HEK293 (cell line): ENCODE results near the gene TXNRD3.
A peak's percentile ranks its signal among the peaks of the same experiment; 100 is the strongest.
"Not testable (repeated sequence)": the region's sequence is repeated elsewhere in the genome, so short reads cannot be mapped to it uniquely, and the experiment has no call there.

Source experiments
- CTCF ChIA-PET: fragments of 350-600 bp; formaldehyde crosslinking; extraction: SDS; loops from one replicate; lab custom pipeline; 2021; ENCODE audit warnings: antibody characterized with exemption; lab: Yijun Ruan, JAX
- POLR2A ChIA-PET: fragments of 300-600 bp; formaldehyde crosslinking; extraction: SDS; loops from one replicate; lab custom pipeline; 2020; ENCODE audit warnings: antibody characterized with exemption, inconsistent platforms; lab: Yijun Ruan, JAX
- H3K27ac ChIP-seq: fragments of 200-500 bp; sonication (Bioruptor generic); 2 replicates; pipeline ENCODE4 v1.5.1; 2014; ENCODE audit warnings: low read depth, low read length, control low read depth, inconsistent platforms; ENCODE audit errors: extremely low read depth
- H3K36me3 ChIP-seq, 2 experiments: fragments of 200-500 bp in 1 of 2; sonication (Bioruptor generic) in 1 of 2; 1 replicate in 1 of 2; 2 replicates in 1 of 2; pipeline ENCODE4 v1.5.1; 2014 to 2017; ENCODE audit warnings: inconsistent platforms in 2 of 2, low read length in 2 of 2; ENCODE audit not compliant: control insufficient read depth in 2 of 2, insufficient read depth in 1 of 2
- H3K4me1 ChIP-seq: fragments of 200-500 bp; sonication (Bioruptor generic); 2 replicates; pipeline ENCODE4 v1.5.1; 2014; ENCODE audit warnings: mild to moderate bottlenecking, low read length, inconsistent platforms; ENCODE audit not compliant: control insufficient read depth, insufficient read depth
- H3K4me3 ChIP-seq: 2 replicates; pipeline ENCODE4 v1.5.1; 2011; ENCODE audit warnings: low read depth, mild to moderate bottlenecking, control low read depth, low read length, moderate library complexity
- H3K9me3 ChIP-seq: fragments of 200-500 bp; sonication (Bioruptor generic); 2 replicates; pipeline ENCODE4 v1.5.1; 2014; ENCODE audit warnings: low read depth, low read length, inconsistent platforms; ENCODE audit not compliant: control insufficient read depth, insufficient read depth
- GLI4 ChIP-seq: fragments of 450-650 bp; formaldehyde crosslinking; IDR thresholded peaks from 2 replicates; pipeline ENCODE4 v1.5.1; 2016; ENCODE audit warnings: missing biosample characterization, missing genetic modification characterization
- SETDB1 ChIP-seq: IDR thresholded peaks from one replicate; pipeline ENCODE4 v1.6.1; 2017; ENCODE audit warnings: mild to moderate bottlenecking, low read length, moderate library complexity, mixed read lengths; ENCODE audit not compliant: insufficient read length
- SP3 ChIP-seq: fragments of 450-650 bp; formaldehyde crosslinking; IDR thresholded peaks from 2 replicates; pipeline ENCODE4 v1.5.1; 2016; ENCODE audit warnings: missing biosample characterization, missing genetic modification characterization
- ZFP3 ChIP-seq: fragments of 450-650 bp; formaldehyde crosslinking; IDR thresholded peaks from 2 replicates; pipeline ENCODE4 v1.5.1; 2016; ENCODE audit warnings: low read depth, missing biosample characterization, missing genetic modification characterization
- ZIC2 ChIP-seq: fragments of 450-650 bp; formaldehyde crosslinking; IDR thresholded peaks from 2 replicates; pipeline ENCODE4 v1.5.1; 2016; ENCODE audit warnings: missing biosample characterization, missing genetic modification characterization
- ZNF121 ChIP-seq: fragments of 450-650 bp; formaldehyde crosslinking; IDR thresholded peaks from 2 replicates; pipeline ENCODE4 v1.5.1; 2016; ENCODE audit warnings: missing biosample characterization, missing genetic modification characterization
- ZNF138 ChIP-seq: fragments of 450-650 bp; formaldehyde crosslinking; IDR thresholded peaks from 2 replicates; pipeline ENCODE4 v1.5.1; 2016; ENCODE audit warnings: missing biosample characterization, missing genetic modification characterization, borderline replicate concordance
- ZNF140 ChIP-seq: fragments of 450-650 bp; formaldehyde crosslinking; IDR thresholded peaks from 2 replicates; pipeline ENCODE4 v1.5.1; 2016; ENCODE audit warnings: missing biosample characterization, missing genetic modification characterization
- ZNF184 ChIP-seq: fragments of 450-650 bp; IDR thresholded peaks from 2 replicates; pipeline ENCODE4 v1.5.1; 2018; ENCODE audit warnings: missing biosample characterization, mild to moderate bottlenecking, missing genetic modification characterization
- ZNF19 ChIP-seq: fragments of 450-650 bp; formaldehyde crosslinking; IDR thresholded peaks from 2 replicates; pipeline ENCODE4; 2016; ENCODE audit warnings: missing biosample characterization, missing genetic modification characterization, low read depth
- ZNF558 ChIP-seq: fragments of 450-650 bp; formaldehyde crosslinking; IDR thresholded peaks from 2 replicates; pipeline ENCODE4 v1.5.1; 2016; ENCODE audit warnings: missing biosample characterization, missing genetic modification characterization
- ZNF701 ChIP-seq: fragments of 450-650 bp; formaldehyde crosslinking; IDR thresholded peaks from 2 replicates; pipeline ENCODE4 v1.5.1; 2016; ENCODE audit warnings: missing biosample characterization, missing genetic modification characterization
- ZNF837 ChIP-seq: fragments of 450-650 bp; formaldehyde crosslinking; IDR thresholded peaks from 2 replicates; pipeline ENCODE4 v1.5.1; 2016; ENCODE audit warnings: missing biosample characterization, missing genetic modification characterization
- ZSCAN16 ChIP-seq: fragments of 450-650 bp; formaldehyde crosslinking; IDR thresholded peaks from 2 replicates; pipeline ENCODE4 v1.5.1; 2016; ENCODE audit warnings: missing biosample characterization, missing genetic modification characterization
- TF ChIP-seq, protein P1 (sequence below): fragments of 450-650 bp; formaldehyde crosslinking; IDR thresholded peaks from 2 replicates; pipeline ENCODE4 v1.5.1; 2016; ENCODE audit warnings: missing biosample characterization, missing genetic modification characterization
- TF ChIP-seq, protein P2 (sequence below): fragments of 450-650 bp; formaldehyde crosslinking; IDR thresholded peaks from 2 replicates; pipeline ENCODE4 v1.5.1; 2016; ENCODE audit warnings: missing biosample characterization, missing genetic modification characterization
- TF ChIP-seq, protein P3 (sequence below): fragments of 450-650 bp; formaldehyde crosslinking; IDR thresholded peaks from 2 replicates; pipeline ENCODE4 v1.5.1; 2016; ENCODE audit warnings: missing biosample characterization, missing genetic modification characterization, low read depth
- TF ChIP-seq, protein P4 (sequence below): fragments of 450-650 bp; IDR thresholded peaks from 2 replicates; pipeline ENCODE4 v1.5.1; 2018; ENCODE audit warnings: missing biosample characterization, mild to moderate bottlenecking, missing genetic modification characterization

TXNRD3 gene

DNA sequence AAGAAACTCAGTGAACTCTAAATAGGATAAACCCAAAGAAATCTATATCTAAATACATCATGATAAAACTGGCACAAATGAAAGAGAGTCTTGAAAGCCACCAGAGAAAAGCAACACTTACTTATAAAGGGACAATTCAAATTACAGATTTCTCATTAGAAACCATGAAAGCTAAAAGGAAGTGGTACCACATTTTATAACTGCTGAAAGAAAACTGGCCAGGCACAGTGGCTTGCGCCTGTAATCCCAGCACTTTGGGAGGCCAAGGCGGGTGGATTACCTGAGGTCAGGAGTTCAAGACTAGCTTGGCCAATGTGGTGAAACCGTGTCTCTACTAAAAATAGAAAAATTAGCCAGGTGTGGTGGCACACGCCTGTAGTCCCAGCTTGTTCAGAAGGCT is 59.4 kb downstream of the TXNRD3 start:
- POLR2A ChIA-PET, H3K27ac ChIP-seq, H3K4me1 ChIP-seq, H3K9me3 ChIP-seq, H3K36me3 ChIP-seq, CTCF ChIA-PET, H3K4me3 ChIP-seq: not testable (repeated sequence)
- peak; percentile 25 for TF ChIP-seq SETDB1

DNA sequence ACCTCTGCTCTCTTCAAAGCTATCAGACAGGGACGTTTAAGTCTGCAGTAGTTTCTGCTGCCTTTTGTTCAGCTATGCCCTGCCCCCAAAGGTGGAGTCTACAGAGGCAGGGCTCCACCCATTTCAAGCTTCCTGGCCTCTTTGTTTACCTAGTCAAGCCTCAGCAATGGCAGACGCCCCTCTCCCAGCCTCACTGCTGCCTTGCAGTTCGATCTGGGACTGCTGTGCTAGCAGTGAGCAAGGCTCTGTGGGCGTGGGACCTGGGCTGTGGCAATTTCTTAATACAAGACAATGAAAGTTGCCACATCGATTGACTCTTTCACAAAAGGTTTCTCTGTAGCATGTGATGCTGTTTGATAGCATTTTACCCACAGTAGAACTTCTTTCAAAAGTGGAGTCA is 63.4 kb downstream of the TXNRD3 start:
- H3K36me3 ChIP-seq, H3K9me3 ChIP-seq, H3K4me1 ChIP-seq, POLR2A ChIA-PET, H3K27ac ChIP-seq, H3K4me3 ChIP-seq: not testable (repeated sequence)
- CTCF ChIA-PET: interaction anchor here (0.6 kb wide), 1 partner anchor 284 kb away, joined by 5 read pairs; no protein-coding TSS in a partner anchor

DNA sequence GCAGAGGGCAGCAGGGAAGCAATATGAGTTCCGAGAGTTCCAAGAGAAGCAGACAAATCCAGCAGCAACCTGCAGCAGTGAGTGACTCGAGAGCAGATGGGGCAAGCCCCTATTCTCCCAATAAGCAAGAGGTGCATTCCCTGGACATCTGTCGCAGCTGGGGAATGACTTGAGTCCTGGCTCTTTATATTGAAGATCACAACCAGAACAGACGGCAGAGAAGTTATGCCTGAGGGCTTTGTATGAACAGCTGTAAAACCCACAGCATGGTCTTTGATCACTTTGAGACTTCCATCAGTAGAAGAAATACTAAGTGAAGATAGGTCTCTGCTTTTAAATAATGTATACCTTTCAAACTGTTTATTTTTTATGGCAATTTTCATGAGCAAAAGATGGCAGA is 72.6 kb downstream of the TXNRD3 start:
- ChIA-PET POLR2A (no interaction called here), CTCF (no interaction called here)
- Histone ChIP-seq H3K4me1 (no peaks in the 10 kb centered on the region), H3K36me3 (no peaks in the 10 kb centered on the region), H3K4me3 (no peak overlapping the region), H3K9me3 (no peaks in the 10 kb centered on the region), H3K27ac (no peak overlapping the region)
- TF ChIP-seq ZNF138 (tag by site-specific recombination) (no peak), ZNF184 (tag by site-specific recombination) (no peak), ZNF837 (tag by site-specific recombination) (no peak), ZSCAN16 (no peak)
- TF ChIP-seq, protein P1, sequence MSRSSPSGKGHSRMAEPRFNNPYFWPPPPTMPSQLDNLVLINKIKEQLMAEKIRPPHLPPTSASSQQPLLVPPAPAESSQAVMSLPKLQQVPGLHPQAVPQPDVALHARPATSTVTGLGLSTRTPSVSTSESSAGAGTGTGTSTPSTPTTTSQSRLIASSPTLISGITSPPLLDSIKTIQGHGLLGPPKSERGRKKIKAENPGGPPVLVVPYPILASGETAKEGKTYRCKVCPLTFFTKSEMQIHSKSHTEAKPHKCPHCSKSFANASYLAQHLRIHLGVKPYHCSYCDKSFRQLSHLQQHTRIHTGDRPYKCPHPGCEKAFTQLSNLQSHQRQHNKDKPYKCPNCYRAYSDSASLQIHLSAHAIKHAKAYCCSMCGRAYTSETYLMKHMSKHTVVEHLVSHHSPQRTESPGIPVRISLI: no peak
- TF ChIP-seq, protein P2, sequence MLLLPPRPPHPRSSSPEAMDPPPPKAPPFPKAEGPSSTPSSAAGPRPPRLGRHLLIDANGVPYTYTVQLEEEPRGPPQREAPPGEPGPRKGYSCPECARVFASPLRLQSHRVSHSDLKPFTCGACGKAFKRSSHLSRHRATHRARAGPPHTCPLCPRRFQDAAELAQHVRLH (tag by site-specific recombination): no peak

DNA sequence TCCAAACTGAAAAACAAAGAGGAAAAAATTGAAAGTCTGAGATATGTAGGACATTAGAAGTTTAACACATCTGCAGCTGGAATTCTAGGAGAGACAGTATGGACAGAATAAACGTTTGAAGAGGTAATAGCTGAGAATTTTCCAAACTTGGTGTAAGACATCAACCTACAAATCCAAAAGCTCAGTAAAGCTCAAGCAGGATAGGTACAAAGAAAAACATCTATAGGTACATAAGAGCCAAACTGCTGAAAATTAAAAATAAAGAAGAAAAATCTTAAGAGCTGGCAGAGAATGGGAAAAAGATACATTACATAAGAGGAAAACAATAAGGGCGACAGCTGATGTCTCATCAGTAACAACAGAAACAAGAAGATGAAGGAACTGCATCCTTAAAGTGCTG is 73.4 kb downstream of the TXNRD3 start:
- TF ChIP-seq GLI4 (tag by site-specific recombination): no peak
- no peak for TF ChIP-seq ZFP3 (tag by site-specific recombination)
- TF ChIP-seq ZNF558 (tag by site-specific recombination): peak; percentile 95
- H3K27ac ChIP-seq: no peak overlapping the region
- ChIA-PET POLR2A (no interaction called here), CTCF (interaction anchor here (0.6 kb wide), 1 partner anchor 336 kb away, joined by 3 read pairs; no protein-coding TSS in a partner anchor)
- H3K4me1 ChIP-seq: no peaks in the 10 kb centered on the region
- no peaks in the 10 kb centered on the region for H3K9me3 ChIP-seq
- no peak overlapping the region for H3K4me3 ChIP-seq
- no peaks in the 10 kb centered on the region for H3K36me3 ChIP-seq

DNA sequence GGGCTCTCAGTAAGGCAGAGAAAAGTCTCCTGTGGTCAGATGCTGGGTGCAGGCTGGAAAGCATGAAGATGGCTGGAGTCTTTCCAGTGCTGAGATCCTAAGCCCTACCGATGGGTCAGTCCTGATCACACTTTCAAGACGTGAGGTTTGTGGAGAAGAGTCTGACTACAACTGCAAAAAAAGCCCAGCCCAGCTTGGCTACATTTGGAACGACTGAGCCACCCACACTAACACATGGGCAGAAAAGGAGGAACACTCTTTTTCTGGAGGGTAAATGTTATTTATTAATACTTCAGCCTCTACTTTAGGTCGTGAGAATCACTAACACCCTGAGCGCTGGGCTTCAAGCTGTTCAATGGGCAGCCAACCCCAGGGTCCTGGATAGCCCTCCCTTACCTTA is 74.2 kb downstream of the TXNRD3 start:
- CTCF ChIA-PET: no interaction called here
- no peaks in the 10 kb centered on the region for H3K4me1 ChIP-seq
- H3K36me3 ChIP-seq: no peaks in the 10 kb centered on the region
- no peak overlapping the region for H3K4me3 ChIP-seq
- POLR2A ChIA-PET: no interaction called here
- no peak overlapping the region for H3K27ac ChIP-seq
- no peaks in the 10 kb centered on the region for H3K9me3 ChIP-seq
- TF ChIP-seq ZNF121 (tag by site-specific recombination): no peak
- no peak for TF ChIP-seq ZIC2 (tag by site-specific recombination)
- no peak for TF ChIP-seq ZNF701
- no peak for TF ChIP-seq ZNF184 (tag by site-specific recombination)
- no peak for TF ChIP-seq ZNF19 (tag by site-specific recombination)
- no peak for TF ChIP-seq SETDB1
- TF ChIP-seq, protein P3, sequence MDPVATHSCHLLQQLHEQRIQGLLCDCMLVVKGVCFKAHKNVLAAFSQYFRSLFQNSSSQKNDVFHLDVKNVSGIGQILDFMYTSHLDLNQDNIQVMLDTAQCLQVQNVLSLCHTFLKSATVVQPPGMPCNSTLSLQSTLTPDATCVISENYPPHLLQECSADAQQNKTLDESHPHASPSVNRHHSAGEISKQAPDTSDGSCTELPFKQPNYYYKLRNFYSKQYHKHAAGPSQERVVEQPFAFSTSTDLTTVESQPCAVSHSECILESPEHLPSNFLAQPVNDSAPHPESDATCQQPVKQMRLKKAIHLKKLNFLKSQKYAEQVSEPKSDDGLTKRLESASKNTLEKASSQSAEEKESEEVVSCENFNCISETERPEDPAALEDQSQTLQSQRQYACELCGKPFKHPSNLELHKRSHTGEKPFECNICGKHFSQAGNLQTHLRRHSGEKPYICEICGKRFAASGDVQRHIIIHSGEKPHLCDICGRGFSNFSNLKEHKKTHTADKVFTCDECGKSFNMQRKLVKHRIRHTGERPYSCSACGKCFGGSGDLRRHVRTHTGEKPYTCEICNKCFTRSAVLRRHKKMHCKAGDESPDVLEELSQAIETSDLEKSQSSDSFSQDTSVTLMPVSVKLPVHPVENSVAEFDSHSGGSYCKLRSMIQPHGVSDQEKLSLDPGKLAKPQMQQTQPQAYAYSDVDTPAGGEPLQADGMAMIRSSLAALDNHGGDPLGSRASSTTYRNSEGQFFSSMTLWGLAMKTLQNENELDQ (tag by site-specific recombination): no peak
- TF ChIP-seq, protein P4, sequence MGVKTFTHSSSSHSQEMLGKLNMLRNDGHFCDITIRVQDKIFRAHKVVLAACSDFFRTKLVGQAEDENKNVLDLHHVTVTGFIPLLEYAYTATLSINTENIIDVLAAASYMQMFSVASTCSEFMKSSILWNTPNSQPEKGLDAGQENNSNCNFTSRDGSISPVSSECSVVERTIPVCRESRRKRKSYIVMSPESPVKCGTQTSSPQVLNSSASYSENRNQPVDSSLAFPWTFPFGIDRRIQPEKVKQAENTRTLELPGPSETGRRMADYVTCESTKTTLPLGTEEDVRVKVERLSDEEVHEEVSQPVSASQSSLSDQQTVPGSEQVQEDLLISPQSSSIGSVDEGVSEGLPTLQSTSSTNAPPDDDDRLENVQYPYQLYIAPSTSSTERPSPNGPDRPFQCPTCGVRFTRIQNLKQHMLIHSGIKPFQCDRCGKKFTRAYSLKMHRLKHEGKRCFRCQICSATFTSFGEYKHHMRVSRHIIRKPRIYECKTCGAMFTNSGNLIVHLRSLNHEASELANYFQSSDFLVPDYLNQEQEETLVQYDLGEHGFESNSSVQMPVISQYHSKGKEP: no peak
- TF ChIP-seq SP3 (tag by site-specific recombination): no peak
- TF ChIP-seq ZNF140 (tag by site-specific recombination): no peak
